ENCODE results near the gene ACAP3.

GRCh38 chr1:1348420-1349255, 40.9 kb upstream of the ACAP3 start:
- TF ChIP-seq, protein P1, sequence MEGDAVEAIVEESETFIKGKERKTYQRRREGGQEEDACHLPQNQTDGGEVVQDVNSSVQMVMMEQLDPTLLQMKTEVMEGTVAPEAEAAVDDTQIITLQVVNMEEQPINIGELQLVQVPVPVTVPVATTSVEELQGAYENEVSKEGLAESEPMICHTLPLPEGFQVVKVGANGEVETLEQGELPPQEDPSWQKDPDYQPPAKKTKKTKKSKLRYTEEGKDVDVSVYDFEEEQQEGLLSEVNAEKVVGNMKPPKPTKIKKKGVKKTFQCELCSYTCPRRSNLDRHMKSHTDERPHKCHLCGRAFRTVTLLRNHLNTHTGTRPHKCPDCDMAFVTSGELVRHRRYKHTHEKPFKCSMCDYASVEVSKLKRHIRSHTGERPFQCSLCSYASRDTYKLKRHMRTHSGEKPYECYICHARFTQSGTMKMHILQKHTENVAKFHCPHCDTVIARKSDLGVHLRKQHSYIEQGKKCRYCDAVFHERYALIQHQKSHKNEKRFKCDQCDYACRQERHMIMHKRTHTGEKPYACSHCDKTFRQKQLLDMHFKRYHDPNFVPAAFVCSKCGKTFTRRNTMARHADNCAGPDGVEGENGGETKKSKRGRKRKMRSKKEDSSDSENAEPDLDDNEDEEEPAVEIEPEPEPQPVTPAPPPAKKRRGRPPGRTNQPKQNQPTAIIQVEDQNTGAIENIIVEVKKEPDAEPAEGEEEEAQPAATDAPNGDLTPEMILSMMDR (IDR thresholded peaks at IDR 0.05) = no peak
- no peak for TF ChIP-seq EZH2phosphoT487 (IDR thresholded peaks at IDR 0.05)

Data from neural progenitor cell (in vitro differentiated cells).